Measurements from ENCODE around the gene GID4.
A peak's percentile ranks its signal among the peaks of the same experiment; 100 is the strongest.

GID4 gene

DNA sequence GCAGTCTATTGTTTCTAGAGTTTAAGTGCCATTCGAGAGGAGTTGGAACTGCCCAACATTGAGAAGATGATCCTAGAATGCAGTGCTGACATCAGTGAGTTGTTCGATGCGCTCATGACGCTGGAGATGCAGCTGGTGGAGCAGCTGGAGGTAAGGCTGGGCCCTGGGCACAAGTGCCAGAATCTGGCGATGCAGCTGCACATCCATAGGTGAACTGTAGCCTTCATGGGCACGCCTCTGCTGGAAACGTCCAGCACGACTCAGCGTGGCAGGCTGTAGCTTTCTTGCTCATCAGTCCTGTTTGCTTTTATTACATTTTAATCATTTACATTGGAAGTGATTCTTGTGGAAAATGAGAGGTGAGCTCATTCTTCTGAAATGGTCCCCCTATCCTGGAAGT lies 34.9 kb upstream of the GID4 start:
- Mint-ChIP-seq H3K9me3 (no peaks in the 10 kb centered on the region), H3K27ac (no peak overlapping the region), H3K4me3 (no peak overlapping the region)

DNA sequence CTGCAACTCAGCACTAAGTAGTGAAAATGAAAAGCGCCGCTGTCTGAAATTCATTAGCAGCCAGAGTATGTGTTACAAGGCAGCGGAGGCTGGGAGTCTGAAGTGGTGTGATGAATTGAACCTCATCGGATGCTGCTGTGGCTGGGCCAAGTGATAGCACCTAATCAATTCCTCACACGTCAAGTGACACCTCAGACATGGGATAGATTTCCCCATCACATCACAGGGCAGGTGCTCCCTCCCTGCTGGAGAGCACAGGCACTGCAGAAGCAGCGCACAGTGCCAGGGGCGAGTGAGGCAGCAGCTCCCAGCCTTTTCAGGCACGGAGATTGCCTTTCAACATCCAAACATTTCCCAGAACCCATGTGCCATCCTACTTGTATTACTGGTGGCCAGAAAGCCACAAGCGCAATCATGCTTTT lies 34.3 kb upstream of the GID4 start:
- peaks cover 7% of the 10 kb centered on the region for H3K36me3 Mint-ChIP-seq (ENCODE audit: low read depth)
- peaks cover 9% of the 10 kb centered on the region for H3K27me3 Mint-ChIP-seq (ENCODE audit: low read depth, poor library complexity)
- peaks cover 4% of the 10 kb centered on the region for H3K9me3 Mint-ChIP-seq
- H3K4me1 Mint-ChIP-seq = peaks cover 16% of the 10 kb centered on the region
- H3K4me3 Mint-ChIP-seq = no peak overlapping the region
- peak; percentile 21 for DNase-seq
- H3K27ac Mint-ChIP-seq = no peak overlapping the region
- TF ChIP-seq, protein P1, sequence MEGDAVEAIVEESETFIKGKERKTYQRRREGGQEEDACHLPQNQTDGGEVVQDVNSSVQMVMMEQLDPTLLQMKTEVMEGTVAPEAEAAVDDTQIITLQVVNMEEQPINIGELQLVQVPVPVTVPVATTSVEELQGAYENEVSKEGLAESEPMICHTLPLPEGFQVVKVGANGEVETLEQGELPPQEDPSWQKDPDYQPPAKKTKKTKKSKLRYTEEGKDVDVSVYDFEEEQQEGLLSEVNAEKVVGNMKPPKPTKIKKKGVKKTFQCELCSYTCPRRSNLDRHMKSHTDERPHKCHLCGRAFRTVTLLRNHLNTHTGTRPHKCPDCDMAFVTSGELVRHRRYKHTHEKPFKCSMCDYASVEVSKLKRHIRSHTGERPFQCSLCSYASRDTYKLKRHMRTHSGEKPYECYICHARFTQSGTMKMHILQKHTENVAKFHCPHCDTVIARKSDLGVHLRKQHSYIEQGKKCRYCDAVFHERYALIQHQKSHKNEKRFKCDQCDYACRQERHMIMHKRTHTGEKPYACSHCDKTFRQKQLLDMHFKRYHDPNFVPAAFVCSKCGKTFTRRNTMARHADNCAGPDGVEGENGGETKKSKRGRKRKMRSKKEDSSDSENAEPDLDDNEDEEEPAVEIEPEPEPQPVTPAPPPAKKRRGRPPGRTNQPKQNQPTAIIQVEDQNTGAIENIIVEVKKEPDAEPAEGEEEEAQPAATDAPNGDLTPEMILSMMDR (IDR thresholded peaks at IDR 0.05) = no peak

More for the DNA sequence above, 34.9 kb upstream of the GID4 start:
- TF ChIP-seq, protein P1 (IDR thresholded peaks at IDR 0.05) = no peak
- Mint-ChIP-seq H3K36me3 (ENCODE audit: low read depth) (peaks cover 2% of the 10 kb centered on the region), H3K4me1 (peaks cover 21% of the 10 kb centered on the region), H3K27me3 (ENCODE audit: low read depth, poor library complexity) (peaks cover 9% of the 10 kb centered on the region)
- DNase-seq = no peak

DNA sequence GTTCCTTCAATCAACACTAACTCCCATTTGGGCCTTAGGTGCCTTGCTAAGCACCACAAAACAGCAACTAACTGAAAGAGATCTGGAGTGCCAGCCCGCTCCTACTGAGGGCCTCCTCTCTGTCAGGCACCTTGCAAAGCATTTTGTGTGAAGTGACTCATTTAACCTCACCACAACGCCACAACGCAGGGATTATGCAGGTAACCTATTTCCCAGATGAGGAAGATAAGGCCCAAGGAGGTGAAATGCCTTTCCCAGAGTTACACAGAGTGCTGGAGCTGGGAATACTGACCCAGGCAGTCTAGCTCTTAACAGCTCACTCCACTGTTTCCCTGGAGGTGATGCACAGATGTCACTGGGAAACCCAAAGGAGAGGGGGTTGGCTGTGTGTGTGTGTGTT lies 33.7 kb upstream of the GID4 start:
- peaks cover 8% of the 10 kb centered on the region for H3K9me3 Mint-ChIP-seq
- H3K27me3 Mint-ChIP-seq (ENCODE audit: low read depth, poor library complexity) = peaks cover 9% of the 10 kb centered on the region
- no peak overlapping the region for H3K4me3 Mint-ChIP-seq
- H3K27ac Mint-ChIP-seq = no peak overlapping the region
- peaks cover 12% of the 10 kb centered on the region for H3K36me3 Mint-ChIP-seq (ENCODE audit: low read depth)
- TF ChIP-seq, protein P1 (IDR thresholded peaks at IDR 0.05) = no peak
- H3K4me1 Mint-ChIP-seq = peaks cover 12% of the 10 kb centered on the region
- no peak for DNase-seq

DNA sequence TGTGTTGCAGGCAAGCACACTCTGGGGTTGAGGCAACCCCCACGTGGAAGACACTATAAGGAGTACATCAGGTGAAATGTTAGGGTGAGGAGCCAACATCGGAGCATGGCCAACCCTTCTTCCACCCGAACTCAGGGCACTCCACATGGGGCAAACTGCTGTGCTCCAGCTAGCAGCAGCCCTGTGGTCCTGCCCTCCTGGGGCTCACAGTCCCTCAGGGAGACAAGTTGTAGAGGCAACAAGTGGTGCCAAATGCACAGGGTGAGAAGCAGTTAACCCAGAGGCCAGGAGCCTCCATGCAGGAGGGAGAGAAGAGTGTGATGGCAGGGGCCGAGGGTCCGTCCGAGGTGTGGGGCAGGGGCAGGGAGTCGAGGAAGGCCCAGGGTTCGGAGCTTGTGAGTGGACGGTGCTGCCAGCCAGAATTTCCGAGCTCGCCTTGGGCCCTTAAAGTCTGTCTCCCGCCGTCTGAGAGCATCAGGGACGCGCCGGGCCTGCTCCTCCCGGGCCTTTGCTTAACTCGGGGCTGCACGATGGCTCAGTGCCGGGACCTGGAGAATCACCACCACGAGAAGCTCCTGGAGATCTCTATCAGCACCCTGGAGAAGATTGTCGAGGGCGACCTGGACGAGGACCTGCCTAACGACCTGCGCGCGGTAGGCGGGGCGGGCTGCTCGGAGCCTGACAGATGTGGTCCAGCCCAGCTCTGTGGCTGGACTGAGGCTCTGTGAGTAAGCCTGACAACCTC lies 32.5 kb upstream of the GID4 start:
- H3K27me3 Mint-ChIP-seq (ENCODE audit: low read depth, poor library complexity) = peaks cover 9% of the 10 kb centered on the region
- TF ChIP-seq, protein P1 (IDR thresholded peaks at IDR 0.05) = no peak
- peaks cover 10% of the 10 kb centered on the region for H3K9me3 Mint-ChIP-seq
- peaks cover 16% of the 10 kb centered on the region for H3K36me3 Mint-ChIP-seq (ENCODE audit: low read depth)
- DNase-seq = no peak
- H3K4me1 Mint-ChIP-seq = peaks cover 12% of the 10 kb centered on the region
- no peak overlapping the region for H3K4me3 Mint-ChIP-seq
- no peak overlapping the region for H3K27ac Mint-ChIP-seq

DNA sequence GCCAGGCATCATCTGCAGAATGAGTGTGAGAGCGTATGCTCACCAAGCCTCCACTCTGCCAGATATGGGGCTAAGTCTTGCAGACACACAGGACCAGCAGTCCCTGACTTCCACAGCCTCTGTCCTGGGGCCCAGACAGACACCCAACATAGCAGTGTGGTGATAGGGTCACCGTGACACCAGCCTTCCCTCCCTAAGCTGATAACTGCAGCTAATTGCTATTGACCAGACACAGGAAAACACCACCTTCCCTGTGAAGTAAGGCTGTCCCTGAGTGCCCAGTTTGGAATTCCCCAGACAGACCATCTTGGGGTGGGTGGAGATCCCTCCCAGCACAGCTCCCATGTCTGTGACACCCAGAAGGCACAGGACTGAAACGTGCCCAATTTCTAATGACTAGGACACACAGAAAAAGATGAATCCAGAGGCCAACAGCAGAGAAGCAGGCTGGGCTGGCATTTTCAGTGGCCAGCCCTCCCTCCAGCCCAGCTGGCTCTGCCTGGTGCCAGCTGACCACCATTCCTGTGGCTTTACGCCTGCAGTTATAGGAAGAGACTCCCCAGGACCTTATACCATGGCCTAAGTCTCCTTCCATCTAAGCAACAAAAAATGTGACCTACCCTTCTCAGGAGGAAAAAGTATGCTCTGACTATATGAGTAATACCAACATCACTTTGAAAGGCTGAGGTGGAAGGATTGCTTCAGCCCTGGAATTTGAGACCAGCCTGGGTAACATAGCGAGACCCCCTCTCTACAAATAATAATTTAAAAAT lies 30.5 kb upstream of the GID4 start:
- no peak overlapping the region for H3K27ac Mint-ChIP-seq
- DNase-seq = no peak
- peaks cover 12% of the 10 kb centered on the region for H3K4me1 Mint-ChIP-seq
- H3K9me3 Mint-ChIP-seq = peaks cover 10% of the 10 kb centered on the region
- peaks cover 23% of the 10 kb centered on the region for H3K36me3 Mint-ChIP-seq (ENCODE audit: low read depth)
- H3K4me3 Mint-ChIP-seq = no peak overlapping the region
- TF ChIP-seq, protein P1 (IDR thresholded peaks at IDR 0.05) = no peak
- peaks cover 9% of the 10 kb centered on the region for H3K27me3 Mint-ChIP-seq (ENCODE audit: low read depth, poor library complexity)
